ENCODE results near the gene ZIC1.

ZIC1 gene

GRCh38 chr3:147423537-147423797, 14.3 kb downstream of the ZIC1 start:
- H3K4me1 ChIP-seq (ENCODE audit: control insufficient read depth, low read depth, low read length) = peaks cover 29% of the 10 kb centered on the region
- H3K27ac ChIP-seq (ENCODE audit: low read length) = no peak overlapping the region
- no peak overlapping the region for H3K9ac ChIP-seq (ENCODE audit: low read length)
- no peaks in the 10 kb centered on the region for H3K36me3 ChIP-seq (ENCODE audit: control insufficient read depth, low read depth, low read length)
- H3K4me3 ChIP-seq (ENCODE audit: low read length) = peak overlapping the region; percentile 49
- no peaks in the 10 kb centered on the region for H3K9me3 ChIP-seq (ENCODE audit: control insufficient read depth, low read depth, low read length)
- peaks cover 88% of the 10 kb centered on the region for H3K27me3 ChIP-seq (ENCODE audit: control insufficient read depth, insufficient read depth, low read length)

DNA sequence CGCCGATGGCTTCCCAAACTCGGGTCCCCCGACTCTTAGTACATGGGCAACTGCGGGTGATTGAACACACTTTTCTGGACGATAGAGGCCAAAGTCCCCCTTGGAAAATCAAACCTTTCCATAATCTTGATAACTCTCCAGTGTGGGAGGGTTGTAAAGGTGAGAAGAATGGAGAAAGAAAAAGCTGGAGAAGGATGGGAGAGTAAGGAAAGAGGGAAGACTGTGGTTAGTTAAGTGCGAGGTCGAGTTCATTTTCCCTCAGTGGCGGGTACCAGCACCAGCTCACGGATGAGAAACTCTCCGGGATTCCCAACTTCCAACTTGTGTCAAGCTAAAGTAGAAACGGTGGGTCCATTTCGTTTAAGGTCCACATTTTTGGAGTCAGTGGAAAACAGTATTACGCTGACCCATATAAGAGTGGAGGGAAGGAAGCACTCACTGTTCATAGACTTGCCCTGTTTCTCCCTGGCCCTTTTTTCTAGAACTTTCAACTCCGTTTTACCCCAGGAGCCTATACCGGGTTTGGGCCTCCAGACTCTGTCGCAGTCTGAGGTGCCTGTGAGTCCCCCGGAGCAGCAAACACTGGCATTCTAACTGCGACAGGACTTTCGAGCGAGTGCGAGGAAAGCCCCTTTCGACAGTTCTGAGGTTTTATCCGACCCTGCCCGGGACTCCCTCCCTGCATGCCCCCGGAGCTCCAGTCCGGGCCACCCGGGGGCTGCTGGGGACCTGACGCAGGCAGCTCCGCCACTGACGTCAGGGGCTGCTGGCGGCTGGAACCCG, 14.8 kb downstream of the ZIC1 start:
- Histone ChIP-seq H3K9me3 (ENCODE audit: control insufficient read depth, low read depth, low read length) (no peaks in the 10 kb centered on the region), H3K9ac (ENCODE audit: low read length) (no peak overlapping the region), H3K36me3 (ENCODE audit: control insufficient read depth, low read depth, low read length) (no peaks in the 10 kb centered on the region), H3K27ac (ENCODE audit: low read length) (no peak overlapping the region), H3K4me3 (ENCODE audit: low read length) (peak overlapping the region; percentile 49), H3K4me1 (ENCODE audit: control insufficient read depth, low read depth, low read length) (peaks cover 29% of the 10 kb centered on the region), H3K27me3 (ENCODE audit: control insufficient read depth, insufficient read depth, low read length) (peaks cover 82% of the 10 kb centered on the region)

- Histone ChIP-seq H3K9ac (ENCODE audit: low read length) (no peak overlapping the region), H3K36me3 (ENCODE audit: control insufficient read depth, low read depth, low read length) (no peaks in the 10 kb centered on the region), H3K4me3 (ENCODE audit: low read length) (peak overlapping the region; percentile 49), H3K27me3 (ENCODE audit: control insufficient read depth, insufficient read depth, low read length) (peaks cover 75% of the 10 kb centered on the region), H3K27ac (ENCODE audit: low read length) (no peak overlapping the region), H3K9me3 (ENCODE audit: control insufficient read depth, low read depth, low read length) (no peaks in the 10 kb centered on the region), H3K4me1 (ENCODE audit: control insufficient read depth, low read depth, low read length) (peaks cover 25% of the 10 kb centered on the region)
These were observed 15.6 kb downstream of the ZIC1 start for GRCh38 chr3:147424581-147425387.

DNA sequence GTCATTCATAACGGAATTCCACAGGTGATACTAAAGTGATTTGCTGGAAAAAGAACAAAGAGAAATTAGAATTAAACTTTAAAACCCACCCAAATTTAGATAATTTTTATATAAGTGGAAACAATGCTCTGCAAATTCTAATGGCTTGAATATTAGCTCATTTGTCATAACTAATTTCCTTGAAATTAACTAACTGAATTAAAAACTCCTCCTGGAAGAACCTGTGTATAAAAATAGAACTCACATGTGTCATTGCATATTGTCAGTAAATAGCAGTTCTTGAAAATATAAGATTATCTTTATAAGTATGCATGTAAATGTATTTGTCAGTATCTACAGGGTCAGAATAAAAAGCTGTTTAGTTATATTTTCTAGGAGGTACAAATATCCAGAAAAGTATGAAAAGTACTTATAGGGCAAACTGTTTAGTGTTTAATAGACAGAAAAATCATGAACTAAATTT, 16.3 kb downstream of the ZIC1 start:
- peaks cover 68% of the 10 kb centered on the region for H3K27me3 ChIP-seq (ENCODE audit: control insufficient read depth, insufficient read depth, low read length)
- H3K4me3 ChIP-seq (ENCODE audit: low read length) = no peak overlapping the region
- H3K4me1 ChIP-seq (ENCODE audit: control insufficient read depth, low read depth, low read length) = peaks cover 22% of the 10 kb centered on the region

GRCh38 chr3:147426931-147427330, 17.8 kb downstream of the ZIC1 start:
- H3K36me3 ChIP-seq (ENCODE audit: control insufficient read depth, low read depth, low read length) = no peaks in the 10 kb centered on the region
- no peak overlapping the region for H3K27ac ChIP-seq (ENCODE audit: low read length)
- peaks cover 53% of the 10 kb centered on the region for H3K27me3 ChIP-seq (ENCODE audit: control insufficient read depth, insufficient read depth, low read length)
- H3K9me3 ChIP-seq (ENCODE audit: control insufficient read depth, low read depth, low read length) = no peaks in the 10 kb centered on the region
- H3K4me3 ChIP-seq (ENCODE audit: low read length) = no peak overlapping the region
- H3K9ac ChIP-seq (ENCODE audit: low read length) = no peak overlapping the region
- peaks cover 19% of the 10 kb centered on the region for H3K4me1 ChIP-seq (ENCODE audit: control insufficient read depth, low read depth, low read length)

More for the DNA sequence above, 16.3 kb downstream of the ZIC1 start:
- Histone ChIP-seq H3K36me3 (ENCODE audit: control insufficient read depth, low read depth, low read length) (no peaks in the 10 kb centered on the region), H3K9me3 (ENCODE audit: control insufficient read depth, low read depth, low read length) (no peaks in the 10 kb centered on the region), H3K27ac (ENCODE audit: low read length) (no peak overlapping the region), H3K9ac (ENCODE audit: low read length) (no peak overlapping the region)

GRCh38 chr3:147427746-147428145, 18.6 kb downstream of the ZIC1 start:
- Histone ChIP-seq H3K4me3 (ENCODE audit: low read length) (no peak overlapping the region), H3K4me1 (ENCODE audit: control insufficient read depth, low read depth, low read length) (peaks cover 11% of the 10 kb centered on the region), H3K9me3 (ENCODE audit: control insufficient read depth, low read depth, low read length) (no peaks in the 10 kb centered on the region), H3K36me3 (ENCODE audit: control insufficient read depth, low read depth, low read length) (no peaks in the 10 kb centered on the region), H3K27ac (ENCODE audit: low read length) (no peak overlapping the region), H3K9ac (ENCODE audit: low read length) (no peak overlapping the region), H3K27me3 (ENCODE audit: control insufficient read depth, insufficient read depth, low read length) (peaks cover 45% of the 10 kb centered on the region)

- no peak overlapping the region for H3K9ac ChIP-seq (ENCODE audit: low read length)
- peaks cover 39% of the 10 kb centered on the region for H3K27me3 ChIP-seq (ENCODE audit: control insufficient read depth, insufficient read depth, low read length)
- H3K4me3 ChIP-seq (ENCODE audit: low read length) = no peak overlapping the region
- peaks cover 10% of the 10 kb centered on the region for H3K4me1 ChIP-seq (ENCODE audit: control insufficient read depth, low read depth, low read length)
- no peak overlapping the region for H3K27ac ChIP-seq (ENCODE audit: low read length)
- H3K9me3 ChIP-seq (ENCODE audit: control insufficient read depth, low read depth, low read length) = no peaks in the 10 kb centered on the region
- no peaks in the 10 kb centered on the region for H3K36me3 ChIP-seq (ENCODE audit: control insufficient read depth, low read depth, low read length)
These were observed 19.2 kb downstream of the ZIC1 start for GRCh38 chr3:147428326-147428725.

DNA sequence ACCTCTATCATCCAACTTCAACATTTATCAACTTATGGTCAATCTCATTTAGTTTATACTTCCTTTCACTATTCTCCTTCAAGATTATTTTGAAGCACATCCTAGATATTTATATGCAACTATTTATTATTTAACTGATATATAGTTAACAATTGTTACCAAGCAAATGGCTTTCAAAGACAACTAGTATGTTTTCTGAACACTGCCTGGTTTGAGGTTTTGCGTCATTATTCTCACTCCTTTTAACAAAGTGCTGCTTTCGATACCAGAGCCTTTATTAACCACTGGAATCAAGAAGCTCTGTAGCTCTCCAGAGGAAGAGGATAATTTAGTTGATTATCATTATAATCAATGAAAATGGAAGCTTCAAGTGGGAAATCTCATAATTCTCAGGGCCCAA, 19.6 kb downstream of the ZIC1 start:
- Histone ChIP-seq H3K36me3 (ENCODE audit: control insufficient read depth, low read depth, low read length) (no peaks in the 10 kb centered on the region), H3K9me3 (ENCODE audit: control insufficient read depth, low read depth, low read length) (no peaks in the 10 kb centered on the region), H3K9ac (ENCODE audit: low read length) (no peak overlapping the region)

GRCh38 chr3:147431751-147432150, 22.6 kb downstream of the ZIC1 start:
- H3K4me1 ChIP-seq (ENCODE audit: control insufficient read depth, low read depth, low read length) = no peaks in the 10 kb centered on the region
- peaks cover 5% of the 10 kb centered on the region for H3K27me3 ChIP-seq (ENCODE audit: control insufficient read depth, insufficient read depth, low read length)
- no peaks in the 10 kb centered on the region for H3K36me3 ChIP-seq (ENCODE audit: control insufficient read depth, low read depth, low read length)
- H3K27ac ChIP-seq (ENCODE audit: low read length) = no peak overlapping the region
- H3K9me3 ChIP-seq (ENCODE audit: control insufficient read depth, low read depth, low read length) = no peaks in the 10 kb centered on the region
- H3K9ac ChIP-seq (ENCODE audit: low read length) = no peak overlapping the region
- no peak overlapping the region for H3K4me3 ChIP-seq (ENCODE audit: low read length)

More for the DNA sequence above, 19.6 kb downstream of the ZIC1 start:
- Histone ChIP-seq H3K4me1 (ENCODE audit: control insufficient read depth, low read depth, low read length) (peaks cover 10% of the 10 kb centered on the region), H3K27ac (ENCODE audit: low read length) (no peak overlapping the region), H3K27me3 (ENCODE audit: control insufficient read depth, insufficient read depth, low read length) (peaks cover 35% of the 10 kb centered on the region), H3K4me3 (ENCODE audit: low read length) (no peak overlapping the region)

DNA sequence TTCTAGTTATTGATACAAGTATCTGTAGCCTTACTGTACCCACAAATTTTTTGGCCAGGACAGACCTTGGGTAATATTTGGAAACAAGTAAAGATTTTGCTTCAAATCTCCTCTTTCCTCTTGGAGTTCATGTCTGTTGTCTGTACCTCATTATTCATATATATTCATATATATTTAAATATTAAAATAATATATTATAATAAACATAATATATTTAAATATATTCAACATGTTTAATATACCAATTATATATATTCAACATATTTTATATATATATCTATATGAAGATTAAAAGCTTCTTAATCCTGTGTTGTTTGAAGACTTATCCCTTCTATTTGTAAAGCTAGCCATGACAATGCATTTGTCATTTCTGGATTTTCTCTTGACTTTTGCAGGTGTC, 38.1 kb downstream of the ZIC1 start:
- Histone ChIP-seq H3K27ac (ENCODE audit: low read length) (no peak overlapping the region), H3K9ac (ENCODE audit: low read length) (no peak overlapping the region), H3K4me1 (ENCODE audit: control insufficient read depth, low read depth, low read length) (peaks cover 12% of the 10 kb centered on the region), H3K4me3 (ENCODE audit: low read length) (no peak overlapping the region), H3K27me3 (ENCODE audit: control insufficient read depth, insufficient read depth, low read length) (no peaks in the 10 kb centered on the region), H3K9me3 (ENCODE audit: control insufficient read depth, low read depth, low read length) (no peaks in the 10 kb centered on the region), H3K36me3 (ENCODE audit: control insufficient read depth, low read depth, low read length) (no peaks in the 10 kb centered on the region)

DNA sequence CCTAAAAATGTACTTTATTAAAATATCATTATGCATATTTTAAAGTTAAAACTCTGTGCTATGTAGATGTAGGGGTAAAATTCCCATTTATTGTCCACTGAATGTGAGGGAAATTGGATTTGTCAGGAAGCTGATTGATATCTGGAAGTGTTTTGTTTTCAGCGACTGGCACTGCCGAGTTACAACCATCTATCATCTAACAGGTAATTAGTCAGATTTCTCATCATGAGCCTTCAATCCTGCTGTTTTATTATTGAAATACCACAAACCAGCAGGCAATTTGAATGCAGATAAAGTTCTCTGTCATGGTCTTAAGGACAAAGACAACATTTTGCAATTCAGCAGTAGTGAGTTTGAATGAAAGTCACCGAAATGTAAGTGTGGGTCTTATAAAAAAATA, 40.5 kb downstream of the ZIC1 start:
- Histone ChIP-seq H3K4me3 (ENCODE audit: low read length) (no peak overlapping the region), H3K36me3 (ENCODE audit: control insufficient read depth, low read depth, low read length) (no peaks in the 10 kb centered on the region)

More for the DNA sequence above, 40.5 kb downstream of the ZIC1 start:
- Histone ChIP-seq H3K4me1 (ENCODE audit: control insufficient read depth, low read depth, low read length) (peaks cover 12% of the 10 kb centered on the region), H3K27me3 (ENCODE audit: control insufficient read depth, insufficient read depth, low read length) (no peaks in the 10 kb centered on the region), H3K9ac (ENCODE audit: low read length) (no peak overlapping the region), H3K9me3 (ENCODE audit: control insufficient read depth, low read depth, low read length) (no peaks in the 10 kb centered on the region), H3K27ac (ENCODE audit: low read length) (no peak overlapping the region)

Data from iPS-18a (cell line).